ENCODE measurements around the gene SLC17A9. TPM values are rescaled to one million over a fixed set of nuclear protein-coding genes. Genes with fewer than 3 reads are reported as not detected.

SLC17A9 gene
- total RNA-seq, 2 donors from 2014 or later, result 2.1 to 5.7 TPM

DNA sequence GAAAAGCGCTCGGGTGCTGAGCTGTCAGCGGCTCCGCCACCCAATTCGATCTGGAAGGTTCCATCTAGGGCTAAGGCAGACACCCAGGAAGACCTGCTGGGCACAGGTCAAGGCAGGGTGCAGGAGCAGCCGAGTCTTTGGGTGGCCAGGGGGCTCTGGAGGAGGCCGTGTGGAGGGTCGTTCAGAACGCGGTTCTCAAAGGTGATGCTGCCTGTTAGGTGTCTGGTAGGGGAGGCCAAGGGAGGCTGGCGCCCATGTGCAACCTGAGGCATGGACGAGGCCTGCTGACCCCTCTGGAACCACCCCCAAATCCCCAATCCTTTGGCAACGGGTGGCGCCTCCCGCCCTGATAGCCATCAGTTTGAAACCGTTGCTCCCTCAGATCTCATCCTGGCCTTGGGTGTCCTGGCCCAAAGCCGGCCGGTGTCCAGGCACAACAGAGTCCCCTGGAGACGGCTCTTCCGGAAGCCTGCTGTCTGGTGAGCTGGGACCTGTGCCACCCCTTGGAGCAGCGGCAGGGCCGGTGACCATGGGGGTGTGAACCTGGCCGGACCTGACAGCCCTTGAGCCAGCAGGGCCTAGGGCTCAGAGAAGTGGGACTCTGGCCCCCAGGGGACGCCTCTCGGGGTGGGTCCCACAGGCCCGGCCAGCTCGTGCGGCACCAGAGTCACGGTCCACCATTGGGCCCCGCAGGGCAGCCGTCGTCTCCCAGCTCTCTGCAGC is 10.5 kb downstream of the SLC17A9 start:
- ATAC-seq (no peak), DNase-seq (no peak)

DNA sequence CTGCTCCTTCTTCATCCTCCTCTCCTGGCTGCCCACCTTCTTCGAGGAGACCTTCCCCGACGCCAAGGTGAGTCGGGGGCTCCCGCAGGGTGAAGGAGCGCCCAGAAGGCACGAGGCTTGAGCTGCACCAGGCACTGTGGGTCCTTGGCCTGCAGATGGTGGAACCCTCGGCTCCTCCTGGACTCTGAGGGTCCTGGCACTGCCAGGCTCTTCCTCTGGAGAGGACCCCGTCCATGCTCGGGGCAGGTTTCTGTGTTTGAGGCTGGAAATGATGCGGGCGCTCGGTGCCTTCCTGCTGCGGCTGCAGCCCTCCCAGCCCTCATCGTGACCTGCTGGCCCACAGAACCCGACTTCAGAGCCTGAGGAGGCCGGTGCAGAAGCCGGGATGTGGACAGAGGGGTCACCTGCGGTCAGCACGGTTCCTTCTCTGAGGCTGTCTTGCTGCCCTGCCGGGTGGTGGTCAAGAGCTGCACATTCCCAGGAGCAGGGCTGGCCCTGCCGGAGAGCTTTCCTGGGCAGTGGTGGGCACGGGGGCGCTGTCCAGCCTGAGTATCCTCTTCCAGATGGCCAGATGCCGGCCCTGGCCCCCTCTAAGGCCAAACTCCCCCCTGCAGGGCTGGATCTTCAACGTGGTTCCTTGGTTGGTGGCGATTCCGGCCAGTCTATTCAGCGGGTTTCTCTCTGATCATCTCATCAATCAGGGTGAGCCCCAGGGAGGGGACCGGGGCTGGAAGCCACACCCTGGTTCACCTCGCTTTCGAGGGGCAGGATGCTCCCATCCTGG is 11.3 kb downstream of the SLC17A9 start:
- DNase-seq (no peak), ATAC-seq (no peak)
- intact Hi-C loops (cut with DNase I), result no loop called here

More for the DNA sequence above, 10.5 kb downstream of the SLC17A9 start:
- intact Hi-C loops (cut with DNase I), result no loop called here

DNA sequence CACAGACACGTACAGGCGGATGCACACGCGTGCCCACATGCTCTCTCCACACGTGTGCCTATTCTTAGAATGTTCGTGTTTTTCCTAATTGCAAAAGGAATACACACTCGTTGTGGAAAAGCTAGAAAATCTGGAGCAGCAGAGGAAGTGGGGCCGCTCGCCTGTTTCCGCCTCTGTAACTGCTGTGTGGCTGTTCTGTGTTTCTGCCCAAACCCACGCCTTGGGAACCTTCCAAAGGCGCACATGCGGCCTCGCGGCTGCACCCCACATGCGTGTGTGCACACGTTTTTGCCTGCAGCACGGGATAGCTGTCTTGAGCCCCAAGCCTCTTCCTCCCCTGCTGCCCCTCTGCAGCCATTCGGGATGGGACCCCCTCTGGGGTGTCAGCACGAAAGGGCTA is 12.2 kb downstream of the SLC17A9 start:
- DNase-seq, result no peak
- no peak for ATAC-seq
- intact Hi-C loops (cut with DNase I), result no loop called here

DNA sequence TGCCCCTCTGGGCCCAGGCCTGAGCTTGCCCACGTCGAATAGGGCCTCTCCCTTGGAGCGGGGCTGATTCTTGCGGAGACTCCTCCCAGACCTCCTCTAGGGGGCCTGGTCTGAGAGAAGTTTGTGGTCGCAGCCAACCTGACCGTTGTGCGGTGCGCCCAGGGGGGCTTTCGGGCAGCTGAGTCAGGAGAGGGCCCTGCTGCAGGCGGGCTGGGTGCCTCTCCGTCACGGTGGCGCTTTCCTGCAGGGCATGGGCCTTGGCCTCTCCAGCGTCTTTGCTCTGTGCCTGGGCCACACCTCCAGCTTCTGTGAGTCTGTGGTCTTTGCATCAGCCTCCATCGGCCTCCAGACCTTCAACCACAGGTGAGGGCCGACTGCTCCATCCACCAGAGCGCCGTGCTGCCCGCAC is 12.9 kb downstream of the SLC17A9 start:
- intact Hi-C loops (cut with DNase I), result no loop called here
- no peak for DNase-seq
- no peak for ATAC-seq

DNA sequence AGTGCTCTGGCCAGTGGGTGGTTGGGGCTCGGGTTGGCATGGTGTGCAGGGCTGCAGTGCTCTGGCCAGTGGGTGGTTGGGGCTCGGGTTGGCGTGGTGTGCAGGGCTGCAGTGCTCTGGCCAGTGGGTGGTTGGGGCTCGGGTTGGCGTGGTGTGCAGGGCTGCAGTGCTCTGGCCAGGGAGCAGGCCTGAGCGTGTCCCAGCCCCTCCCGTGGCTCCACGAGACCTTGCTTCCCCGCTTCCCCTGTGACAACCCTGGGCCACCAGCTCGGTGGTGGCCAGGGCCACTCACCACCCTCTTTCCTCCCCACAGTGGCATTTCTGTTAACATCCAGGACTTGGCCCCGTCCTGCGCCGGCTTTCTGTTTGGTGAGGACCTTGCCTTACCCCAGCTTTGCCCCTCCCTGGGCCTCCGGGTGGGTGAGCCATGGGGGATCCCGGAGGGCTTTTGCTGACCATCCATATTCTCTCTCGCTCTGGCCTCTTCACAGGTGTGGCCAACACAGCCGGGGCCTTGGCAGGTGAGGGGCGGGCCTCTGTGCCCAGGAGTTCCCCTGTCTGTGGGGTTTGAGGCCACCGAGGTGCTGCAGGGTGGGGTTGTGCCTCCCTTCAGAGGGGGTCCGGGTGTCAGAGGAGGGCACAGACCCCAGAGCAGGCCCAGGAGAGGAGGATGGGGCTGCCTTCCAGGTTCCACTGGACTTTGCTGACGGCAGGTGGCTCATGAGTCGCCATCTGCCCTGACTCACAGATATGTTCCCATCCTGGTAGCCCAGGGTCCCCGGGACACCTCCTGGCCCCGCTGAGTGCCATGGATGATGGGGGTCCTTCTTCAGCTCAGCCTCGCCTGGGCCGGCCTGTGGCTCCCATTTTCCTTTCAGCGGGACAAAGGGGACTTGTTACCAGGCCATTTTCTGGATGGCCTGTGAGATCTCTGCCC is 14.0 kb downstream of the SLC17A9 start:
- no peak for ATAC-seq
- intact Hi-C loops (cut with DNase I), result no loop called here
- DNase-seq, result no peak

DNA sequence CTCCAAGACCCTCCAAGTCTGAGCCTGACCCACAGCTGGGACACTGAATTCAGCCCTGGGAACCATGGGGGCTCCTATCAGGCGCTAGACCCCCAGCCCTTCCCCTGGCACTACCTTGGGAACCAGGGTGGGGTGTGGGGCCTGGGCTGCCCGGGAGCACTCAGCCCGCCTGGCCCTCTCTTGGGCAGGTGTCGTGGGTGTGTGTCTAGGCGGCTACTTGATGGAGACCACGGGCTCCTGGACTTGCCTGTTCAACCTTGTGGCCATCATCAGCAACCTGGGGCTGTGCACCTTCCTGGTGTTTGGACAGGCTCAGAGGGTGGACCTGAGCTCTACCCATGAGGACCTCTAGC is 14.6 kb downstream of the SLC17A9 start:
- ATAC-seq (no peak), DNase-seq (no peak)
- intact Hi-C loops (cut with DNase I), result no loop called here

DNA sequence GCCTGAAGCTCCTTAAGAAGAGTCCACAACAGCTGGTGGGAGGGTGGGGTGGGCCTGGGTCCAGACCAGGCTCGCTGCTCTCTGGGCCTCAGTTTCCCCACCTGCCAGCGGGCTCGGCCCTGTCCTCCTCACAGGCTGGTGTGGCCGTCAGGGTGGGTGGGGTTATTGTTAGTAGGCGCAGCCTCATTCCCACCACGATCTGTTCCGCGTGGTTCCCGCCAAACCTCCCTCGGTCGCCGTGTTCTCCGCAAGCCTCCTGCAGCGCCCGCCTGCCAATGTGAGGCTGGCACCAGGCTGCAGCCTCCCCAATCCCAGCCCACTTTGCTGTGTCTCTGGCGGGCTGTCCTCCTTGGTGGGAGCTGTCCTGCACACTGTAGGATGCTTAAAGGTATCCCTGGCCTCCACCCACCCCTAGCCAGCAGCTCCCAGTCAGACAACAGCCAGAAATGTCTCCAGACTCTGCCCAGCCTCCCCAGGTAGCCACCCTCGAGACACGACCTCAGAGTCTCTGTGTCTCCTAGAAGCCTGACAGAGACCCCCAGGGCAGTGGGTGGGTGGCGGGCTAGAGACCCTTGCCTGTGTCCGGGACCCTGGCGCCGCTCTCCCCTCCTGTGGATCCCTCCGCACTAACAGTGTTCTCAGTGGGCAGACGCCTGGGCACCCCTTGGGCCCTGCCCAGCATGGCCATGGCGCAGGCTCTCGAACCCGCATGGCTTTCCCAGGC is 15.3 kb downstream of the SLC17A9 start:
- no peak for ATAC-seq
- DNase-seq, result no peak
- intact Hi-C loops (cut with DNase I), result no loop called here

DNA sequence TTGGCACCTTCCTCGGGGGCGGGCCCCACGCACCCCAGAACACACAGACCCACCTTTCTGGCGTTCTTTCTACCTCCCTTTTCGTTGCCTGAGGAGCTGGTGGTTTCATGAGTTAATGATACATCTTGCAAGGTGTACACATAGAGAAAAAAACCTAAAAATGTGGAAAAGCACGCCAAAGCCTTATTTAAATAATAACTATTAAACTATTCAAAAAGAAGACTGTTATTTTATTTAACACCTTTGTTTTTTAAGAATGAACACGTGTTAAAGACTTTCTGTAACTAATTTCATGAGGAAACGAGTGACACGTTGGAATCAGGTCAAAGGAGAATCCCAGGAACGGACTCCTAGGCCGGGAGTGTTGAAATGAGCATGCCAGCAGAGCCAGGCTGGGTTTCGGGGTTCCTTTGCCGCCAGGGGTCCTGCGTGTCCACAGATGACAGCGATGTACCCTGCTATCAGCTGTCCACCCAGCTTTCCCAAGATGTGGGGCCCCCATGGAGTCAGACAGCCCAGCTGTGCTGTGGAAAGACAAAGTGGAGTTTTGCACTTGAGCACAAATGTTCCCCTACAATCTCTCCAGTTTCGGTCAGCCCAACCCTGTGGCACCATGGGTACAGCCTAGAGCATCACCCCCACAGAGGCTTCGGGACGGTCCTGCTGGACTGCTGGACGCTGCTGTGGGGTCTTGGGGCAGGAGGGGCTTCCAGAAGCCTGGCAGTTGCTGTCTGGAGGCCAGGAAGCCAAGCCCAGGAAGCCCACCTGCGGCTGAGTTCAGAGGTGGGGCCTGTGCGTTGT is 16.1 kb downstream of the SLC17A9 start:
- intact Hi-C loops (cut with DNase I), result no loop called here
- no peak for DNase-seq
- ATAC-seq, result no peak

DNA sequence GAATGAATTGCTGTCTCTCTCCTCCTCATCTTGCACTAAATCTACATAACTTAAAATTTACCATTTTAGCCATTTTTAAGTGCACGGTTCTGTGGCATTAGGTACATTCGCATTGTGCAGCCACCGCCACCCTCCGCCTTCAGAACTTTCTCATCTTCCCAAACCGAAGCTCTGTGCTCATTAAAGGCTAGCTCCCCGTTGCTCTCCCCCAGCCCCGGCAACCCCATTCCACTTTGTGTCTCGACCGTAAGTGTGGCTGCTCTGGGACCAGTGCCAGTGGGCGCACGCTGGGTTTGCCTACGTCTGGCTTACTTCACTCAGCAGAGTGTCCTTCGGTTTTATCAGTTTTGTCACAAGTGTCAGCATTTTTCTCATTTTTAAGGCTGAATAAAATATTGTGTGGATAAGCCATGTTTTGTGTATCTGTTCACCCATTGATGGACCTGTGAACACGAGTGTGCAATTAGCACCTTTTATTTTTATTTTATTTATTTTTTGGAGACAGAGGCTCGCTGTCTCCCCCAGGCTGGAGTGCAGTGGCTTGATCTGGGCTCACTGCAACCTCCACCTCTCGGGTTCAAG is 16.8 kb downstream of the SLC17A9 start:
- DNase-seq, result no peak
- ATAC-seq, result no peak
- intact Hi-C loops (cut with DNase I), result no loop called here

DNA sequence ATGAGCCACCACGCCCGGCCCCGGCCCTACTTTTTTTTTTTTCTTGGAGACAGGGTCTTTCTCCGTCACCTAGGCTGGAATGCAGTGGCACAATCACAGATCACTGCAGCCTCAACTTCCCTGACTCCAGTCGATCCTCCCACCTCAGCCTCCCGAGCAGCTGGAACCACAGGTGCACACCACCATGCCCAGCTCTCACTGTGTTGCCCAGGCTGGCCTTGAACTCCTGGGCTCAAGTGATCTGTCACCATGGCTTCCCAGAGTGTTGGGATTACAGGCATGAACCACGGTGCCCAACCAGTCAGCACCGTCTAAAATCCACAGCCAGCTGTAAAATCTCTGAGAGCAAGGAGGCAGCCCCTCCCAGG is 17.4 kb downstream of the SLC17A9 start:
- DNase-seq, result no peak
- intact Hi-C loops (cut with DNase I), result no loop called here
- ATAC-seq, result no peak

DNA sequence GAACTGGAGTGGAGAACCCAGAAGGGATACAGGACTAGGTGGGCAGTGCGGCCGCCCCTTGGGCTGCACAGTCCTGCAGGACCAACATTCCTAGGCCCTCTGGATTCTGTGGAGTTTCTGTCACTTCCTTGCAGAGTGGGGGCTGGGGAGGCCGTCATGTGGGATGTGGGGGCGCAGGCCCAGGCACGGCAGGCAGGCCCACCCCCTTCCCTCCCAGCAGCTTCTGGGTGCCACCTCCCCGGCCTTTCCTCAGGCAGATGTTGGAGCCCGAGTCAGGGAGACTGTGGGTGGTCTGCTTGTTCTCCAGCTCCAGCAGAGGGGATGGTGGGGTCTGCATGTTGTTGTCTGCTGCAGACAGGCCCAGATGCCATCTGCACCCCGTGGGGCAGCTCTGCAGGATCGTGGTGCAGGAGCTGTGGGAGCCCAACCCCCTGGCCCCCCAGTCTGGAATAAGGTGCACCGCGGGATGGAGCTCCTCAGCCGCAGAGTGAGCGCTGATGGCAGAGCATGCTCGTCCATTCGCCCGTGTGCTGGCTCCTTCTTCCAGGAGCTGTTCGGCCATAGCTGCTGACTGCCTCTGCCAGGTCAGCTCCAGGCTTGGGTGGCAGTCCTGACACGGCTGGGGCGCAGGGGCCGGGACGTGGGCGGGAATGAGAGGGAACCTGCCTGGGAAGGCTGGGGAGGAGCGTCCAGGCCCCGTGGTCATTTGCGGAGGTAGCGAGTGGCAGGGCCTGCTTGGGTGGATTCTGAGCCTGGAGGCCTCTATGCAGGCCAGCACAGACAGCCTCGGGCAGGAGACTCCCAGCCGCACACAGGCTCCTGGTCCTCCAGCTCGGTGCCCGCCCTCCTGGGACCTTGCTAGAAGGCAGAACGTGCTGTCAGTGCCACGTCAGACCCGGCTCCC is 18.1 kb downstream of the SLC17A9 start:
- ATAC-seq, result no peak
- no peak for DNase-seq
- intact Hi-C loops (cut with DNase I), result no loop called here

DNA sequence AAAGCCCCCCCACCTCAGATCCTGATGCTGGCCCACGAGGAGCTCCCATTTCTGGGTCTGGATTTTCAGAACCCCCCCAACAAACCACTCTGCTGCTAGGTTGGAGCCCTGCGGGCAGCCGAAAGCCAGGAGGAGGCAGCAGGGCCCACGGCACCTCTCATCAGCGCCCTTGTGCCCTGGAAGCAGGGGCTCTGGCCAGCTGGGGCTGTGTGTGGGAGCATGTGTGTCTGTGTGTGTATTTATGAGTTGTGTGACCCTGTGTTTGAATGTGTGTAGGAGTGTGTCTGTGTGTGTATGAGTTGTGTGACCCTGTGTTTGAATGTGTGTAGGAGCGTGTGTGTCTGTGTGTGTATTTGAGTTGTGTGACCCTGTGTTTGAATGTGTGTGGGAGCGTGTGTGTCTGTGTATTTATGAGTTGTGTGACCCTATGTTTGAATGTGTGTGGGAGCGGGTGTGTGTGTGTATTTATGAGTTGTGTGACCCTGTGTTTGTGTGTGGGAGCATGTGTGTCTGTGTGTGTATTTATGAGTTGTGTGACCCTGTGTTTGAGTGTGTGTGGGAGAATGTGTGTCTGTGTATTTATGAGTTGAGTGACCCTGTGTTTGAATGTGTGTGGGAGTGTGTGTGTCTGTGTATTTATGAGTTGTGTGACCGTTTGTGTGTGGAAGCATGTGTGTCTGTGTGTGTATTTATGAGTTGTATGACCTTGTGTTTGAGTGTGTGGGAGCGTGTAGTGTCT is 18.9 kb downstream of the SLC17A9 start:
- ATAC-seq, result no peak
- no peak for DNase-seq
- intact Hi-C loops (cut with DNase I), result no loop called here

DNA sequence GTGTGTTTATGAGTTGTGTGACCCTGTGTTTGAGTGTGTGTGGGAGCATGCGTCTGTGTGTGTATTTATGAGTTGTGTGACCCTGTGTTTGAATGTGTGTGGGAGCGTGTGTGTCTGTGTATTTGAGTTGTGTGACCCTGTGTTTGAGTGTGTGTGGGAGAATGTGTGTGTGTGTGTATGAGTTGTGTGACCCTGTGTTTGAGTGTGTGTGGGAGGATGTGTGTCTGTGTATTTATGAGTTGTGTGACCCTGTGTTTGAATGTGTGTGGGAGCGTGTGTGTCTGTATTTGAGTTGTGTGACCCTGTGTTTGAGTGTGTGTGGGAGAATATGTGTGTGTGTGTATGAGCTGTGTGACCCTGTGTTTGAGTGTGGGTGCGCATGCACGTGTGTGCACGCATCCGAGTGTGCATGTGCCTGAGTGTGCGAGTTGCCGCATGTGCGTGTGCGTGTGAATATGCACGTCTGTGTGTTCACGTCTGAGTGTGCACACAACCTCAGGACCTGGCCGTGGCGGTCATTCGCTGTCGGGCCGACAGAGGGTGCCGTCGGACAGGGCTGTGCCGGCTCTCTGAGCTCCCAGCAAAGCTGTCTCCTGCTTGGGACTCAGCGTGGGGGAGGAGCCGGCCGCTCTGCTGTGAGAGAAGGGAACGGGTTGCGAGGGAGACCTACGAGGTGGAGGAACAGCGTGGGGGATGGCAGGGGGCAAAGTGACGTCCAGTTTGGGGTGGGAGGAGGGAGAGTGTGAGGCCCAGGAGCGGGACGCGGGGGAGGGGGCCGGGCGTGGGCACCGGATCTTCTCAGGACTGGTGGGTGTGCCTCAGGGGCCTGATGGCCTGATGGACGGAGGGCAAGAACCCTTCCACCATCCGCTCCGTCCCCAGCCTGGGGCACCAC is 19.7 kb downstream of the SLC17A9 start:
- intact Hi-C loops (cut with DNase I), result loop anchor here in 1 of 2 donors (1.0 kb wide), 1 partner anchor 37 kb away; no protein-coding TSS in a partner anchor
- ATAC-seq (peak; percentile 90 to 95), DNase-seq (peak; percentile 90)

DNA sequence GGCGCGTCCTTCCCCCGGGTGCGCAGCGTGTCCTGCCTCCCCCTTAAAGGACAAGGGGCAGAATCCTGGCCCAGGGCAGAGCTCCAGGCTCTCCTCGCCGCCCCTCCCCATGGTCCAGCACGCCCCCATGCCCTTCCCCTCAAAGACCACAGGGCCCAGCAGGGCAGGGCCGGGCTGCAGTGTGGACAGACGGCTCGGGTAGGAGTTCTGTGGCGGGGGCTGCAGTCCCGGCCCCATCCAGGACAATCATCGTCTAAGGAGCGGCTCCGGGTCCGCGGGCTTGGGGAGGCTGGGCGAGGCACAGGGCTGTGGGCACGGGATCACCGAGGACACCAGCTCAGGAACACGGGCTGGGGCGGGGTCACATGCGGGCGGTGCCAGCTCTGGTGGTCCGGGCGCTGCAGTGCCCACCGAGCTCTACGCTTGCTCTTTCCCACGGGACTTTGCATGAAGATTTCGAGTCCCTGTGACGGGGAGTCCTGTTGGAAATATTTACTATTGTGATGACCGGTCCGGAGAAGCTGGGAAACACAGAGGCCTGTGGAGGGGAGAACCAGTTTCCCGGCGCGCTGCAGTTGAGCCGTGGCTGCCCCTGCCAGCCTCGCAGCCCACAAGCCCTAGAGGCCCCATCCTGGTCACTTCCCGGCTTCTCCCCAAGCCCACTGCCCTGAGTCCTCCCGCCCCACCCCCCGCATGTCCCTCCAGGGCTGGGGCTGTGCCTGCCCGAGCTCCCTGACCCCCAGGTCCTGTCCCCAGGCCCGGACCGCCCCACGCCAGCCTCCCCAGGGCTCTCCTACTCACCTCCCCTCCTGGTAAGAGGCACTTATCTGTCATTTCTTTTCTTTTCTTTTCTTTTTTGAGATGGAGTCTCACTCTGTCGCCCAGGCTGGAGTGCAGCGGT is 20.6 kb downstream of the SLC17A9 start:
- ATAC-seq (peak in 1 of 2 donors; percentile 8), DNase-seq (no peak)
- intact Hi-C loops (cut with DNase I), result loop anchor here in 1 of 2 donors (1.0 kb wide), 1 partner anchor 36 kb away; no protein-coding TSS in a partner anchor

Data from left cardiac atrium (tissue), 4 donors.